PFSK-1 (cell line): ENCODE results near the gene ITPKB.

Experiments used
- FOXP2 ChIP-seq: optimal IDR thresholded peaks from 2 replicates; pipeline ENCODE3; 2011; ENCODE audit warnings: borderline replicate concordance, control low read depth, inconsistent platforms; ENCODE audit not compliant: insufficient read depth; ENCODE audit errors: extremely low read length, extremely low read depth
- POLR2AphosphoS5 ChIP-seq: IDR thresholded peaks from 2 replicates; pipeline ENCODE4 v1.6.1; 2012; ENCODE audit warnings: low read depth, mild to moderate bottlenecking, control low read depth, low read length, moderate library complexity
- SIN3A ChIP-seq: IDR thresholded peaks from 2 replicates; pipeline ENCODE4 v1.6.1; 2012; ENCODE audit warnings: mild to moderate bottlenecking, low read length, moderate library complexity, borderline replicate concordance; ENCODE audit not compliant: insufficient read depth
- TAF1 ChIP-seq: IDR thresholded peaks from 2 replicates; pipeline ENCODE4 v1.6.1; 2012; ENCODE audit warnings: low read length, control low read depth, borderline replicate concordance; ENCODE audit not compliant: insufficient read depth
- TF ChIP-seq, protein P1 (sequence below), 2 experiments: IDR thresholded peaks; 2 replicates each; pipeline versions ENCODE4 v1.6.1 to v1.8.0; 2011 to 2012; ENCODE audit warnings: low read depth in 2 of 2, low read length in 2 of 2, control low read depth in 1 of 2, inconsistent platforms in 1 of 2, mild to moderate bottlenecking in 1 of 2, moderate library complexity in 1 of 2; ENCODE audit not compliant: insufficient read depth in 1 of 2

- no peak for TF ChIP-seq SIN3A
- TF ChIP-seq TAF1, result no peak
- no peak for TF ChIP-seq POLR2AphosphoS5
- TF ChIP-seq, protein P1, sequence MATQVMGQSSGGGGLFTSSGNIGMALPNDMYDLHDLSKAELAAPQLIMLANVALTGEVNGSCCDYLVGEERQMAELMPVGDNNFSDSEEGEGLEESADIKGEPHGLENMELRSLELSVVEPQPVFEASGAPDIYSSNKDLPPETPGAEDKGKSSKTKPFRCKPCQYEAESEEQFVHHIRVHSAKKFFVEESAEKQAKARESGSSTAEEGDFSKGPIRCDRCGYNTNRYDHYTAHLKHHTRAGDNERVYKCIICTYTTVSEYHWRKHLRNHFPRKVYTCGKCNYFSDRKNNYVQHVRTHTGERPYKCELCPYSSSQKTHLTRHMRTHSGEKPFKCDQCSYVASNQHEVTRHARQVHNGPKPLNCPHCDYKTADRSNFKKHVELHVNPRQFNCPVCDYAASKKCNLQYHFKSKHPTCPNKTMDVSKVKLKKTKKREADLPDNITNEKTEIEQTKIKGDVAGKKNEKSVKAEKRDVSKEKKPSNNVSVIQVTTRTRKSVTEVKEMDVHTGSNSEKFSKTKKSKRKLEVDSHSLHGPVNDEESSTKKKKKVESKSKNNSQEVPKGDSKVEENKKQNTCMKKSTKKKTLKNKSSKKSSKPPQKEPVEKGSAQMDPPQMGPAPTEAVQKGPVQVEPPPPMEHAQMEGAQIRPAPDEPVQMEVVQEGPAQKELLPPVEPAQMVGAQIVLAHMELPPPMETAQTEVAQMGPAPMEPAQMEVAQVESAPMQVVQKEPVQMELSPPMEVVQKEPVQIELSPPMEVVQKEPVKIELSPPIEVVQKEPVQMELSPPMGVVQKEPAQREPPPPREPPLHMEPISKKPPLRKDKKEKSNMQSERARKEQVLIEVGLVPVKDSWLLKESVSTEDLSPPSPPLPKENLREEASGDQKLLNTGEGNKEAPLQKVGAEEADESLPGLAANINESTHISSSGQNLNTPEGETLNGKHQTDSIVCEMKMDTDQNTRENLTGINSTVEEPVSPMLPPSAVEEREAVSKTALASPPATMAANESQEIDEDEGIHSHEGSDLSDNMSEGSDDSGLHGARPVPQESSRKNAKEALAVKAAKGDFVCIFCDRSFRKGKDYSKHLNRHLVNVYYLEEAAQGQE (IDR thresholded peaks at IDR 0.05; ENCODE audit: insufficient read depth in 1 of 2, low read depth in 2 of 2, low read length in 2 of 2), result no peak
- TF ChIP-seq FOXP2, result no peak
Observed at GRCh38 chr1:226588484-226588883, 150.6 kb downstream of the ITPKB start.
